Suprapubic skin (tissue), 4 donors: ENCODE results near the gene IMMP2L. TPM values are rescaled to one million over a fixed set of nuclear protein-coding genes. Genes with fewer than 3 reads are reported as not detected.

Experiments used
- DNase-seq, 2 donors: peaks; one replicate each; pipeline ENCODE4 v3.0.0-alpha.2; 2019; ENCODE audit warnings: low spot score in 2 of 2
- H3K27ac ChIP-seq: fragments of 200-600 bp; sonication (generic); one replicate; pipeline ENCODE4 v1.5.1; 2019
- H3K27me3 ChIP-seq: fragments of 200-600 bp; sonication (generic); one replicate; pipeline ENCODE4 v1.5.1; 2019
- H3K36me3 ChIP-seq: fragments of 200-600 bp; sonication (generic); one replicate; pipeline ENCODE4 v1.5.1; 2019
- H3K4me1 ChIP-seq: fragments of 200-600 bp; sonication (generic); one replicate; pipeline ENCODE4 v1.5.1; 2019
- H3K4me3 ChIP-seq: fragments of 200-600 bp; sonication (generic); one replicate; pipeline ENCODE4 v1.5.1; 2019; ENCODE audit warnings: mild to moderate bottlenecking
- H3K9me3 ChIP-seq: fragments of 200-600 bp; sonication (generic); one replicate; pipeline ENCODE4 v1.5.1; 2019
- CTCF ChIP-seq, 2 donors: fragments of 200-600 bp in 1 of 2; fragments of 450-650 bp in 1 of 2; sonication (generic) in 1 of 2; IDR thresholded peaks; one replicate each; pipeline ENCODE4 v1.5.1; 2016 to 2019; ENCODE audit warnings: antibody characterized with exemption in 2 of 2, mild to moderate bottlenecking in 1 of 2, moderate library complexity in 1 of 2
- EP300 ChIP-seq: sonication (generic); formaldehyde crosslinking; IDR thresholded peaks from one replicate; pipeline ENCODE4 v1.6.1; 2017; ENCODE audit warnings: antibody characterized with exemption
- POLR2A ChIP-seq, 2 donors: fragments of 450-650 bp; IDR thresholded peaks; one replicate each; pipeline ENCODE4 v1.6.1; 2017; ENCODE audit warnings: antibody characterized with exemption in 2 of 2, mild to moderate bottlenecking in 2 of 2, moderate library complexity in 2 of 2
- POLR2AphosphoS5 ChIP-seq, 3 donors: sonication (generic); formaldehyde crosslinking; IDR thresholded peaks; one replicate each; pipeline ENCODE4 v1.6.1; 2017; ENCODE audit warnings: antibody characterized with exemption in 3 of 3
- WGBS: methylation state at CpG from one replicate; pipeline ENCODE4 v1.1.5; 2018; 5-methylcytosine and 5-hydroxymethylcytosine counted together
- total RNA-seq, 4 donors: library from RNA; depleted of rRNA; stranded (reverse); fragments of >200 nt; gene quantifications; one replicate each; pipeline ENCODE4 v1.1.0, GENCODE V29; 2016

Gene IMMP2L
- total RNA-seq, 4 donors from 2014 or later: 10.6 to 20.6 (median 14.6) TPM

GRCh38 chr7:111210043-111210442 lies 352.2 kb downstream of the IMMP2L start:
- TF ChIP-seq POLR2AphosphoS5 (IDR thresholded peaks at IDR 0.05) (no peak), POLR2A (IDR thresholded peaks at IDR 0.05) (no peak), CTCF (IDR thresholded peaks at IDR 0.05) (no peak), EP300 (no peak)
- Histone ChIP-seq H3K9me3 (no peaks in the 10 kb centered on the region), H3K36me3 (no peaks in the 10 kb centered on the region), H3K4me1 (no peaks in the 10 kb centered on the region), H3K27me3 (no peaks in the 10 kb centered on the region), H3K27ac (no peak overlapping the region), H3K4me3 (no peak overlapping the region)
- DNase-seq: no peak
- WGBS: 87% methylated on average over 1 of the region's 1 CpG

GRCh38 chr7:111205251-111205650 lies 357.0 kb downstream of the IMMP2L start:
- no peaks in the 10 kb centered on the region for H3K4me1 ChIP-seq
- no peaks in the 10 kb centered on the region for H3K36me3 ChIP-seq
- no peak for TF ChIP-seq POLR2A (IDR thresholded peaks at IDR 0.05)
- no peak for TF ChIP-seq POLR2AphosphoS5 (IDR thresholded peaks at IDR 0.05)
- no peak for TF ChIP-seq EP300
- no peak for TF ChIP-seq CTCF (IDR thresholded peaks at IDR 0.05)
- no peak overlapping the region for H3K4me3 ChIP-seq
- DNase-seq: no peak
- 70% methylated on average over 1 of the region's 1 CpG for WGBS
- no peaks in the 10 kb centered on the region for H3K9me3 ChIP-seq
- no peak overlapping the region for H3K27ac ChIP-seq
- no peaks in the 10 kb centered on the region for H3K27me3 ChIP-seq

- no peaks in the 10 kb centered on the region for H3K4me1 ChIP-seq
- no peak overlapping the region for H3K27ac ChIP-seq
- no peaks in the 10 kb centered on the region for H3K36me3 ChIP-seq
- no peak overlapping the region for H3K4me3 ChIP-seq
- no peaks in the 10 kb centered on the region for H3K9me3 ChIP-seq
- DNase-seq: no peak
- 90% methylated on average over 4 of the region's 4 CpGs for WGBS
- no peaks in the 10 kb centered on the region for H3K27me3 ChIP-seq
- no peak for TF ChIP-seq POLR2A (IDR thresholded peaks at IDR 0.05)
- TF ChIP-seq POLR2AphosphoS5 (IDR thresholded peaks at IDR 0.05): no peak
- TF ChIP-seq CTCF (IDR thresholded peaks at IDR 0.05): no peak
- TF ChIP-seq EP300: no peak
These were observed 360.0 kb downstream of the IMMP2L start for GRCh38 chr7:111202321-111202720.

- DNase-seq: no peak
- Histone ChIP-seq H3K4me1 (no peaks in the 10 kb centered on the region), H3K27ac (no peak overlapping the region), H3K36me3 (no peaks in the 10 kb centered on the region), H3K9me3 (no peaks in the 10 kb centered on the region), H3K4me3 (no peak overlapping the region), H3K27me3 (no peaks in the 10 kb centered on the region)
- no peak for TF ChIP-seq CTCF (IDR thresholded peaks at IDR 0.05)
- TF ChIP-seq POLR2AphosphoS5 (IDR thresholded peaks at IDR 0.05): no peak
- no peak for TF ChIP-seq EP300
- TF ChIP-seq POLR2A (IDR thresholded peaks at IDR 0.05): no peak
These were observed 362.6 kb downstream of the IMMP2L start for GRCh38 chr7:111199643-111200042.

- no peak overlapping the region for H3K4me3 ChIP-seq
- H3K9me3 ChIP-seq: no peaks in the 10 kb centered on the region
- H3K27me3 ChIP-seq: no peaks in the 10 kb centered on the region
- no peak overlapping the region for H3K27ac ChIP-seq
- no peaks in the 10 kb centered on the region for H3K4me1 ChIP-seq
- TF ChIP-seq EP300 (no peak), POLR2A (IDR thresholded peaks at IDR 0.05) (no peak), POLR2AphosphoS5 (IDR thresholded peaks at IDR 0.05) (peak in 1 of 3 donors; percentile 68)
- DNase-seq: no peak
- H3K36me3 ChIP-seq: no peaks in the 10 kb centered on the region
- 80% methylated on average over 4 of the region's 4 CpGs for WGBS
These were observed 364.0 kb downstream of the IMMP2L start for GRCh38 chr7:111198255-111198654.

GRCh38 chr7:111196655-111197054 lies 365.6 kb downstream of the IMMP2L start:
- Histone ChIP-seq H3K27me3 (no peaks in the 10 kb centered on the region), H3K36me3 (no peaks in the 10 kb centered on the region), H3K4me1 (no peaks in the 10 kb centered on the region), H3K4me3 (no peak overlapping the region), H3K9me3 (no peaks in the 10 kb centered on the region), H3K27ac (no peak overlapping the region)
- WGBS: 96% methylated on average over 8 of the region's 8 CpGs
- TF ChIP-seq EP300: no peak
- no peak for TF ChIP-seq POLR2A (IDR thresholded peaks at IDR 0.05)
- no peak for TF ChIP-seq POLR2AphosphoS5 (IDR thresholded peaks at IDR 0.05)
- no peak for DNase-seq
